GM18517 (cell line): ENCODE measurements around the gene IKBIP.
"Not testable (repeated sequence)": the region's sequence is repeated elsewhere in the genome, so short reads cannot be mapped to it uniquely, and the experiment has no call there.

Experiments used
- ATAC-seq: cut with Tn5 transposase; IDR thresholded peaks from one replicate; pipeline ENCODE4 v1.9.1; 2021; ENCODE audit warnings: mild to moderate bottlenecking, moderate library complexity; ENCODE audit not compliant: unreplicated experiment

Gene IKBIP

GRCh38 chr12:98578821-98579220, 65.8 kb downstream of the IKBIP start:
- no peak for ATAC-seq

- ATAC-seq = no peak
Measured at GRCh38 chr12:98578392-98578791, 66.2 kb downstream of the IKBIP start.

GRCh38 chr12:98576795-98577194, 67.8 kb downstream of the IKBIP start:
- ATAC-seq = not testable (repeated sequence)

GRCh38 chr12:98575013-98575412, 69.6 kb downstream of the IKBIP start:
- no peak for ATAC-seq
